GM18870 (cell line): ENCODE results near the gene GARRE1.
"Not testable (repeated sequence)": the region's sequence is repeated elsewhere in the genome, so short reads cannot be mapped to it uniquely, and the experiment has no call there.

Experiments
- ATAC-seq: cut with Tn5 transposase; IDR thresholded peaks from one replicate; pipeline ENCODE4 v1.9.1; 2021; ENCODE audit warnings: moderate library complexity; ENCODE audit not compliant: unreplicated experiment

GARRE1 gene

GRCh38 chr19:34254046-34254697, at the start of gene GARRE1:
TSS of gene GARRE1 (plus strand) at chr19:34254554. CDS start at chr19:34300474, 45,920 bp downstream.
- ATAC-seq: no peak

- not testable (repeated sequence) for ATAC-seq
Measured at GRCh38 chr19:34205324-34205723, 49.0 kb upstream of the GARRE1 start.

GRCh38 chr19:34208291-34208884, 46.0 kb upstream of the GARRE1 start:
- no peak for ATAC-seq

GRCh38 chr19:34209726-34210125, 44.6 kb upstream of the GARRE1 start:
- ATAC-seq: no peak

- ATAC-seq: no peak
Measured at GRCh38 chr19:34213283-34213682, 41.1 kb upstream of the GARRE1 start.

GRCh38 chr19:34214040-34214439, 40.3 kb upstream of the GARRE1 start:
- no peak for ATAC-seq

GRCh38 chr19:34215006-34215665, 39.2 kb upstream of the GARRE1 start:
- ATAC-seq: no peak

GRCh38 chr19:34215666-34216038, 38.7 kb upstream of the GARRE1 start:
- ATAC-seq: no peak

GRCh38 chr19:34216745-34217219, 37.6 kb upstream of the GARRE1 start:
- not testable (repeated sequence) for ATAC-seq

- no peak for ATAC-seq
Measured at GRCh38 chr19:34217952-34218817, 36.2 kb upstream of the GARRE1 start.

GRCh38 chr19:34218818-34219164, 35.6 kb upstream of the GARRE1 start:
- ATAC-seq: no peak

GRCh38 chr19:34220472-34221063, 33.8 kb upstream of the GARRE1 start:
- no peak for ATAC-seq

- no peak for ATAC-seq
Measured at GRCh38 chr19:34222386-34222785, 32.0 kb upstream of the GARRE1 start.

- no peak for ATAC-seq
Measured at GRCh38 chr19:34224996-34225658, 29.2 kb upstream of the GARRE1 start.

- ATAC-seq: no peak
Measured at GRCh38 chr19:34225659-34226015, 28.7 kb upstream of the GARRE1 start.

- no peak for ATAC-seq
Measured at GRCh38 chr19:34226036-34226435, 28.3 kb upstream of the GARRE1 start.

- ATAC-seq: no peak
Measured at GRCh38 chr19:34228347-34228746, 26.0 kb upstream of the GARRE1 start.

- no peak for ATAC-seq
Measured at GRCh38 chr19:34228762-34229161, 25.6 kb upstream of the GARRE1 start.

GRCh38 chr19:34229721-34230120, 24.6 kb upstream of the GARRE1 start:
- ATAC-seq: no peak

- ATAC-seq: no peak
Measured at GRCh38 chr19:34230820-34231219, 23.5 kb upstream of the GARRE1 start.
